ENCODE results near the gene CLEC4G. TPM values are rescaled to one million over a fixed set of nuclear protein-coding genes. Genes with fewer than 3 reads are reported as not detected.

CLEC4G gene
- total RNA-seq, 2 experiments from 2014 or later: not detected

DNA sequence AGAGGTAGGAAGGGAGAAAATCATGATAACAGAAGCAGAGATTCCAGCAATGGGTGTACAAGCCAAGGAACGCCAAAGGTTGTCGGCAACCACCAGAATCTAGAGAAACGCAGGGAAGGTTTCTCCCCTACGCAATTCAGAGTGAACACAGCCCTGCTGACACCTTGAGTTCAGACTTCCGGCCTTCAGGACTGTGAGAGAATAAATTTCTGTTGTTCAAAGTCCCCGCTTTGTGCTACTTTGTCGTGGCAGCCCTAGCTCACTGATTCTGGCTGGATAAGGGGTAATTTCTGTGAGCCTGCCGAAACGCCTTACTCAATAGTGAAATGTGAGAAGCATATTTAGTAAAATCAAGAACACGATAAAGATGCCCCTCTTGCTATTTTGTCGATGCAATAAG, 5.3 kb upstream of the CLEC4G start:
- Mint-ChIP-seq H3K27me3 (peaks cover 29% of the 10 kb centered on the region), H3K4me3 (no peak overlapping the region), H3K27ac (no peak overlapping the region), H3K4me1 (ENCODE audit: low read depth) (no peaks in the 10 kb centered on the region), H3K36me3 (ENCODE audit: low read depth) (no peaks in the 10 kb centered on the region), H3K9me3 (no peaks in the 10 kb centered on the region)
- TF ChIP-seq, protein P1, sequence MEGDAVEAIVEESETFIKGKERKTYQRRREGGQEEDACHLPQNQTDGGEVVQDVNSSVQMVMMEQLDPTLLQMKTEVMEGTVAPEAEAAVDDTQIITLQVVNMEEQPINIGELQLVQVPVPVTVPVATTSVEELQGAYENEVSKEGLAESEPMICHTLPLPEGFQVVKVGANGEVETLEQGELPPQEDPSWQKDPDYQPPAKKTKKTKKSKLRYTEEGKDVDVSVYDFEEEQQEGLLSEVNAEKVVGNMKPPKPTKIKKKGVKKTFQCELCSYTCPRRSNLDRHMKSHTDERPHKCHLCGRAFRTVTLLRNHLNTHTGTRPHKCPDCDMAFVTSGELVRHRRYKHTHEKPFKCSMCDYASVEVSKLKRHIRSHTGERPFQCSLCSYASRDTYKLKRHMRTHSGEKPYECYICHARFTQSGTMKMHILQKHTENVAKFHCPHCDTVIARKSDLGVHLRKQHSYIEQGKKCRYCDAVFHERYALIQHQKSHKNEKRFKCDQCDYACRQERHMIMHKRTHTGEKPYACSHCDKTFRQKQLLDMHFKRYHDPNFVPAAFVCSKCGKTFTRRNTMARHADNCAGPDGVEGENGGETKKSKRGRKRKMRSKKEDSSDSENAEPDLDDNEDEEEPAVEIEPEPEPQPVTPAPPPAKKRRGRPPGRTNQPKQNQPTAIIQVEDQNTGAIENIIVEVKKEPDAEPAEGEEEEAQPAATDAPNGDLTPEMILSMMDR (IDR thresholded peaks at IDR 0.05): no peak
- POLR2A ChIA-PET: no interaction called here
- ATAC-seq (ENCODE audit: poor library complexity): no peak
- Histone ChIP-seq H3K4me1 (ENCODE audit: insufficient read depth, low read length) (no peaks in the 10 kb centered on the region), H3K27me3 (ENCODE audit: control insufficient read depth in 1 of 2, insufficient read depth in 2 of 2, low read length in 2 of 2) (no peaks in the 10 kb centered on the region), H3K4me3 (ENCODE audit: low read length) (no peak overlapping the region), H3K27ac (ENCODE audit: low read depth in 1 of 2, low read length in 2 of 2) (no peak overlapping the region), H3K36me3 (ENCODE audit: insufficient read depth, low read length) (no peaks in the 10 kb centered on the region), H3K9me3 (ENCODE audit: control insufficient read depth in 1 of 2, insufficient read depth in 1 of 2, low read length in 2 of 2) (no peaks in the 10 kb centered on the region)
- DNase-seq: no peak
- intact Hi-C loops (cut with DNase I, micrococcal nuclease): no loop called here
- CTCF ChIA-PET: no interaction called here

DNA sequence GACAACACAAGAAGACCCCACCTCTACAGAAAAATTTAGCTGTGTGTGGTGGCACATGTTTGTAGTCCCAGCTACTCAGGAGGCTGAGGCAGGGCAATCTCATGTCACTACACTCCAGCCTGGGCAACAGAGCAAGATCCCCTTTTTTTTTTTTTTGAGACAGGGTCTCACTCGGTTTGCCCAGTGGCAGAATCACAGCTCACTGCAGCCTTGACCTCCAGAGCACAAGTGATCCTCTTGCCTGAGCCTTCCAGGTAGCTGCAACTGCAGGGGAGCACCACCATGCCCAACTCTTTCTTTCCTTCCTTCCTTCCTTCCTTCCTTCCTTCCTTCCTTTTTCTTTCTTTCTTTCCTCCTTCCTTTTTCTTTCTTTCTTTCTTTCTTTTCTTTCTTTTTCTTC, 4.2 kb upstream of the CLEC4G start:
- Histone ChIP-seq H3K36me3 (ENCODE audit: insufficient read depth, low read length) (no peaks in the 10 kb centered on the region), H3K9me3 (ENCODE audit: control insufficient read depth in 1 of 2, insufficient read depth in 1 of 2, low read length in 2 of 2) (peaks cover 0 to 10% of the 10 kb centered on the region in 2 experiments), H3K27ac (ENCODE audit: low read depth in 1 of 2, low read length in 2 of 2) (no peak overlapping the region), H3K4me3 (ENCODE audit: low read length) (no peak overlapping the region), H3K4me1 (ENCODE audit: insufficient read depth, low read length) (no peaks in the 10 kb centered on the region), H3K27me3 (ENCODE audit: control insufficient read depth in 1 of 2, insufficient read depth in 2 of 2, low read length in 2 of 2) (peaks cover 3 to 7% of the 10 kb centered on the region in 2 experiments)
- ATAC-seq (ENCODE audit: poor library complexity) (no peak), DNase-seq (no peak)
- CTCF ChIA-PET: interaction anchor here (1.2 kb wide), 1 partner anchor 12 kb away, joined by 3 read pairs; no protein-coding TSS in a partner anchor
- POLR2A ChIA-PET: interaction anchor here (0.8 kb wide), 1 partner anchor 64 kb away, joined by 5 read pairs; no protein-coding TSS in a partner anchor
- TF ChIP-seq, protein P1 (IDR thresholded peaks at IDR 0.05): no peak
- intact Hi-C loops (cut with DNase I, micrococcal nuclease): no loop called here
- no peak overlapping the region for H3K4me3 Mint-ChIP-seq
- no peak overlapping the region for H3K27ac Mint-ChIP-seq
- H3K4me1 Mint-ChIP-seq (ENCODE audit: low read depth): no peaks in the 10 kb centered on the region
- H3K27me3 Mint-ChIP-seq: peaks cover 34% of the 10 kb centered on the region
- H3K36me3 Mint-ChIP-seq (ENCODE audit: low read depth): no peaks in the 10 kb centered on the region
- H3K9me3 Mint-ChIP-seq: no peaks in the 10 kb centered on the region

DNA sequence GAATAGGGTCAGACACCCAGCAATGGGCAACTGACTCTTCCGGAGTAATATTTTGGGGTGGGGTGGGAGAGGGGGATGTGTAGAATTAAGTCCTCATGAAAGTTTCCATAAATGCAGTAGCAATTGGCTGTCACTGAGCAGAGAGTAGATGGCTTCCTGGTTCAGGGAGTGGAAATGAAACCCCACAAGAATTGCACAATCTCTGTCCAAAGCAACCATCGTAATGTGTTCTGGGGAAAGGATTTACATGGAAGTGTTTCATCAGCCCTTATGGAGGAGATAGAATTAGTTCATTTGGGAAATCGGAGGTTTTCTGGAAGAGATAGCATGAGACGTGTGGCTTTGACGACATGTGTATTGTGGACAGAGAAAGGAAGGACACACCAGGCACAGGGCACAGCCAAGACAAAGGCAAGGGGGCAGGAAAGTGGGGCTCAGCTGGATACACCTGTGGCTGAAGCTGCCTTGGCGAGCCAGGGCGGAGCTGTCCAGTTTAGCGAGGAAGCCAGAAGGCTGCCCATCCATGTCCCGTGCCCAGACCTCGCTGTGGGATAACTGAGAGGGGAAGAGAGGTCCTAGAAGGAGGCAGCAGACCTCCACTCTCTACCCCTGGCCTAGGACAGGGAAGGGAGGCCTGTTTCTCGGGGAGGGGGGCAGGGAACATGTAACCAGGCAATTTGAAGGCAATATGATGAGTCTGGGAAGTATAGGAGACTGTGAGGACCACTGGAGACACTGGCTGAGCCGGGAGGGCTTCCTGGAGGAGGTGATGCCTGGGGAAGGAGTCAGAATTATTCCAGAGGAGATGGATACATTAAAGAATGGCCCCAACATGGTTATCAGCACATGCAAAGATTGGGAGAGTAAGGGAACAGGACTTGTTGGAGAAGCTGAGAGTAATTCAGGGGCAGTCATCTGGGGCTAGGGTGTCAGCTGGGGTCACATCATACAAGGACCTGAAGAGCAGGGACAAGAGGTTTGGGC, 2.6 kb upstream of the CLEC4G start:
- peaks cover 0 to 19% of the 10 kb centered on the region in 2 experiments for H3K9me3 ChIP-seq (ENCODE audit: control insufficient read depth in 1 of 2, insufficient read depth in 1 of 2, low read length in 2 of 2)
- Mint-ChIP-seq H3K4me1 (ENCODE audit: low read depth) (peaks cover 6% of the 10 kb centered on the region), H3K9me3 (no peaks in the 10 kb centered on the region), H3K27ac (no peak overlapping the region), H3K27me3 (peaks cover 40% of the 10 kb centered on the region), H3K36me3 (ENCODE audit: low read depth) (no peaks in the 10 kb centered on the region), H3K4me3 (no peak overlapping the region)
- intact Hi-C loops (cut with DNase I, micrococcal nuclease): no loop called here
- H3K36me3 ChIP-seq (ENCODE audit: insufficient read depth, low read length): no peaks in the 10 kb centered on the region
- DNase-seq (peak in 3 of 14 experiments; percentile 17 to 45 (median 33)), ATAC-seq (ENCODE audit: poor library complexity) (no peak)
- POLR2A ChIA-PET: no interaction called here
- no peak overlapping the region for H3K4me3 ChIP-seq (ENCODE audit: low read length)
- TF ChIP-seq, protein P1 (IDR thresholded peaks at IDR 0.05): no peak
- H3K4me1 ChIP-seq (ENCODE audit: insufficient read depth, low read length): peaks cover 12% of the 10 kb centered on the region
- H3K27me3 ChIP-seq (ENCODE audit: control insufficient read depth in 1 of 2, insufficient read depth in 2 of 2, low read length in 2 of 2): peaks cover 15 to 22% of the 10 kb centered on the region in 2 experiments
- no peak overlapping the region for H3K27ac ChIP-seq (ENCODE audit: low read depth in 1 of 2, low read length in 2 of 2)
- CTCF ChIA-PET: interaction anchor here (0.6 kb wide), 1 partner anchor 368 kb away, joined by 3 read pairs; no protein-coding TSS in a partner anchor
